Gastroesophageal sphincter (tissue), 4 donors: ENCODE results near the gene LURAP1L. TPM values are rescaled to one million over a fixed set of nuclear protein-coding genes. Genes with fewer than 3 reads are reported as not detected.
A peak's percentile ranks its signal among the peaks of the same experiment; 100 is the strongest.

Experiments
- ATAC-seq: fragments of 150-250 bp; one replicate; pipeline ENCODE4 v1.9.1; 2016; ENCODE audit warnings: mild to moderate bottlenecking, moderate library complexity
- H3K27ac ChIP-seq, 4 donors: fragments of 200-600 bp; sonication (generic) in 3 of 4; 1 replicate in 3 of 4; 2 replicates in 1 of 4; pipeline ENCODE4 v1.5.1; 2016 to 2019
- H3K27me3 ChIP-seq: fragments of 200-600 bp; sonication (generic); one replicate; pipeline ENCODE4 v1.5.1; 2019
- H3K36me3 ChIP-seq, 2 donors: fragments of 200-600 bp; sonication (generic); one replicate each; pipeline ENCODE4 v1.5.1; 2019; ENCODE audit warnings: control low read depth in 1 of 2
- H3K4me1 ChIP-seq, 3 donors: fragments of 200-600 bp; sonication (generic); 1 replicate in 2 of 3; 2 replicates in 1 of 3; pipeline ENCODE4 v1.5.1; 2016 to 2019; ENCODE audit warnings: control low read depth in 2 of 3
- H3K4me3 ChIP-seq, 2 donors: fragments of 200-600 bp; sonication (generic); one replicate each; pipeline ENCODE4 v1.5.1; 2019; ENCODE audit warnings: mild to moderate bottlenecking in 1 of 2, moderate library complexity in 1 of 2
- H3K9me3 ChIP-seq, 3 donors: fragments of 200-600 bp; sonication (generic); one replicate each; pipeline ENCODE4 v1.5.1; 2017 to 2019; ENCODE audit warnings: control low read depth in 2 of 3
- EP300 ChIP-seq: sonication (generic); formaldehyde crosslinking; IDR thresholded peaks from one replicate; pipeline ENCODE4 v1.6.1; 2017; ENCODE audit warnings: antibody characterized with exemption, mild to moderate bottlenecking
- POLR2A ChIP-seq, 2 donors: fragments of 450-650 bp; IDR thresholded peaks; one replicate each; pipeline ENCODE4 v1.6.1; 2017; ENCODE audit warnings: antibody characterized with exemption in 2 of 2, mild to moderate bottlenecking in 2 of 2, moderate library complexity in 1 of 2
- POLR2AphosphoS5 ChIP-seq: sonication (generic); formaldehyde crosslinking; IDR thresholded peaks from one replicate; pipeline ENCODE4 v1.6.1; 2017; ENCODE audit warnings: antibody characterized with exemption
- WGBS, 2 donors: methylation state at CpG; one replicate each; pipeline ENCODE4 v1.1.5; 2018; ENCODE audit warnings: low coverage in 1 of 2; 5-methylcytosine and 5-hydroxymethylcytosine counted together
- total RNA-seq, 4 donors: library from RNA; depleted of rRNA; stranded (reverse); fragments of >200 nt; gene quantifications; one replicate each; pipeline ENCODE4 v1.1.0, GENCODE V29; 2016
- TF ChIP-seq, protein P1 (sequence below), 4 experiments: fragments of 200-600 bp in 2 of 4; fragments of 450-650 bp in 2 of 4; sonication (generic) in 1 of 4; IDR thresholded peaks; one replicate each; pipeline ENCODE4 v1.5.1; 2017 to 2019; ENCODE audit warnings: antibody characterized with exemption in 4 of 4, mild to moderate bottlenecking in 2 of 4, moderate library complexity in 2 of 4

The LURAP1L gene
- total RNA-seq, 4 donors from 2014 or later = 13.7 to 29.6 (median 22.7) TPM

- TF ChIP-seq EP300 (no peak), POLR2AphosphoS5 (no peak), POLR2A (IDR thresholded peaks at IDR 0.05) (no peak)
- TF ChIP-seq, protein P1, sequence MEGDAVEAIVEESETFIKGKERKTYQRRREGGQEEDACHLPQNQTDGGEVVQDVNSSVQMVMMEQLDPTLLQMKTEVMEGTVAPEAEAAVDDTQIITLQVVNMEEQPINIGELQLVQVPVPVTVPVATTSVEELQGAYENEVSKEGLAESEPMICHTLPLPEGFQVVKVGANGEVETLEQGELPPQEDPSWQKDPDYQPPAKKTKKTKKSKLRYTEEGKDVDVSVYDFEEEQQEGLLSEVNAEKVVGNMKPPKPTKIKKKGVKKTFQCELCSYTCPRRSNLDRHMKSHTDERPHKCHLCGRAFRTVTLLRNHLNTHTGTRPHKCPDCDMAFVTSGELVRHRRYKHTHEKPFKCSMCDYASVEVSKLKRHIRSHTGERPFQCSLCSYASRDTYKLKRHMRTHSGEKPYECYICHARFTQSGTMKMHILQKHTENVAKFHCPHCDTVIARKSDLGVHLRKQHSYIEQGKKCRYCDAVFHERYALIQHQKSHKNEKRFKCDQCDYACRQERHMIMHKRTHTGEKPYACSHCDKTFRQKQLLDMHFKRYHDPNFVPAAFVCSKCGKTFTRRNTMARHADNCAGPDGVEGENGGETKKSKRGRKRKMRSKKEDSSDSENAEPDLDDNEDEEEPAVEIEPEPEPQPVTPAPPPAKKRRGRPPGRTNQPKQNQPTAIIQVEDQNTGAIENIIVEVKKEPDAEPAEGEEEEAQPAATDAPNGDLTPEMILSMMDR (IDR thresholded peaks at IDR 0.05) = no peak
- WGBS, 2 donors = 49 to 75% methylated on average over 2 to 3 of the region's 3 CpGs
- ATAC-seq = no peak
- peaks cover 3 to 53% (median 3%) of the 10 kb centered on the region in 3 donors for H3K4me1 ChIP-seq
- peaks cover 0 to 8% (median 0%) of the 10 kb centered on the region in 3 donors for H3K9me3 ChIP-seq
- H3K36me3 ChIP-seq = no peaks in the 10 kb centered on the region
- peak overlapping the region; percentile 64 to 91 (median 85) for H3K27ac ChIP-seq
- peak overlapping the region; percentile 77 to 79 for H3K4me3 ChIP-seq
- H3K27me3 ChIP-seq = no peaks in the 10 kb centered on the region
Measured at GRCh38 chr9:12778389-12778788, 3.6 kb downstream of the LURAP1L start.

DNA sequence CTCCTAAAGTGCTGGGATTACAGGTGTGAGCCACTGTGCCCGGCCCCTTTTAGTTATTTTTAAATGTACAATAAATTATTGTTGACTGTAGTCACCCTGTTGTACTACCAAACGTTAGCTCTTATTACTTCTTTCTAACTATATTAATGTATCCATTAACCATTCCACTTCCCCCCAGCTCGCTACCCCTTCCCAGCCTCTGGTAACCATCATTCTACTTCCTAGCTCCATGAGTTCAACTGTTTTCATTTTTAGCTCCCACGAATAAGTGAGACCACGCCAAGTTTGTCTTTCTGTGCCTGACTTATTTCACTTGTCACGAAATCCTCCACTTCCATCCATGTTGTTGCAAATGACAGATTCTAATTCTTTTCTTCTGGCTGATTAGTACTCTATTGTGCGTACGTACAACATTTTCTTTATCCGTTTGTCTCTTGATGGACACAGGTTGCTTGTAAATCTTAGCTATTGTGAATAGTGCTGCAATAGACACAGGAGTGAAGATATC lies 6.5 kb downstream of the LURAP1L start:
- no peak for TF ChIP-seq POLR2A (IDR thresholded peaks at IDR 0.05)
- no peak for TF ChIP-seq EP300
- no peaks in the 10 kb centered on the region for H3K27me3 ChIP-seq
- 28 to 31% methylated on average over 8 to 9 of the region's 9 CpGs for WGBS, 2 donors
- no peak for ATAC-seq
- H3K36me3 ChIP-seq = no peaks in the 10 kb centered on the region
- peaks cover 0 to 8% (median 0%) of the 10 kb centered on the region in 3 donors for H3K9me3 ChIP-seq
- H3K4me3 ChIP-seq = peak overlapping the region in 1 of 2 donors; percentile 24
- H3K4me1 ChIP-seq = peaks cover 11 to 73% (median 17%) of the 10 kb centered on the region in 3 donors
- peak overlapping the region in 2 of 4 donors; percentile 34 to 41 for H3K27ac ChIP-seq

DNA sequence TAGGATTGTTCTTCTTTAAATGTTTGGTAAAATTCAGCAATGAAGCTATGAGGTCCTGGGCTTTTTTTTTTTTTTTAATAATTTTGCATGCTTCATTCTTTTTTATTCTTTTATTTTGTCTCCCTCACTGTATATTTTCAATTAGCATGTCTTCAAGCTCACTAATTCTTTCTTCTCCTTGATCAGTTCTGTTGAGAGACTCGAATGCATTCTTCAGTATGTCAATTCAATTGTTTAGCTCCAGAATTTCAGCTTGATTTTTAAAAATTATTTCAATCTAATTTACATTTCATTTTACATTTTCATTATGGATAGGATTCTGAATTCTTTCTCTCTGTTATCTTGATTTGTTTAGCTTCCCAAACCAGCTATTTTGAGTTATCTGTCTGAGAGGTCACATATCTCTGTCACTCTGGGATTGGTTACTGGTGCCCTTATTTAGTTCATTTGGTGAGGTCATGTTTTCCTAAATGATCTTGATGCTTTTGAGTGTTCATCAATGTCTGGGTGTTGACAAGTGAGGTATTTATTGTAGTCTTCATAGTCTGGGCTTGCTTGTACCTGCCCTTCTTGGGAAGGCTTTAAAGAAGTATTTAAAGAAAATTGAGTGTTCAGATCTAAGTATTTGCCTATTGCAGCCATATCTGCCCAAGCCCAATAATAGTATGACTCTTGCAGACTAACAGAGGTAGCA lies 9.1 kb downstream of the LURAP1L start:
- peak overlapping the region; percentile 5 to 81 (median 78) for H3K27ac ChIP-seq
- TF ChIP-seq POLR2A (IDR thresholded peaks at IDR 0.05) = no peak
- TF ChIP-seq EP300 = no peak
- no peak for TF ChIP-seq POLR2AphosphoS5
- TF ChIP-seq, protein P1 (IDR thresholded peaks at IDR 0.05) = no peak
- no peak overlapping the region for H3K4me3 ChIP-seq
- 93 to 100% methylated on average over 1 of the region's 1 CpG for whole genome bisulfite sequencing, 2 donors
- no peak for ATAC-seq
- peaks cover 11 to 61% (median 14%) of the 10 kb centered on the region in 3 donors for H3K4me1 ChIP-seq
- H3K9me3 ChIP-seq = peaks cover 0 to 8% (median 0%) of the 10 kb centered on the region in 3 donors
- no peaks in the 10 kb centered on the region for H3K36me3 ChIP-seq
- no peaks in the 10 kb centered on the region for H3K27me3 ChIP-seq

- 53 to 71% methylated on average over 2 of the region's 6 CpGs for WGBS, 2 donors
- Histone ChIP-seq H3K9me3 (peaks cover 0 to 8% (median 0%) of the 10 kb centered on the region in 3 donors), H3K27me3 (no peaks in the 10 kb centered on the region), H3K36me3 (no peaks in the 10 kb centered on the region), H3K4me3 (no peak overlapping the region), H3K4me1 (peaks cover 10 to 54% (median 14%) of the 10 kb centered on the region in 3 donors), H3K27ac (peak overlapping the region; percentile 77 to 81 (median 80))
- TF ChIP-seq POLR2A (IDR thresholded peaks at IDR 0.05) (no peak), POLR2AphosphoS5 (peak; percentile 66), EP300 (no peak)
- TF ChIP-seq, protein P1 (IDR thresholded peaks at IDR 0.05) = no peak
- peak; percentile 76 for ATAC-seq
Measured at GRCh38 chr9:12784461-12785259, 9.8 kb downstream of the LURAP1L start.

- H3K4me1 ChIP-seq = peaks cover 7 to 55% (median 14%) of the 10 kb centered on the region in 3 donors
- ATAC-seq = peak; percentile 73
- H3K27ac ChIP-seq = peak overlapping the region; percentile 77 to 81 (median 80)
- H3K36me3 ChIP-seq = no peaks in the 10 kb centered on the region
- no peaks in the 10 kb centered on the region for H3K27me3 ChIP-seq
- WGBS, 2 donors = 40% methylated on average over 1 of the region's 2 CpGs; no CpG with 5 or more reads in 1 of the 2 donors
- H3K4me3 ChIP-seq = no peak overlapping the region
- peak; percentile 84 for TF ChIP-seq POLR2AphosphoS5
- TF ChIP-seq EP300 = no peak
- peaks cover 0 to 8% (median 0%) of the 10 kb centered on the region in 3 donors for H3K9me3 ChIP-seq
Measured at GRCh38 chr9:12785260-12785770, 10.5 kb downstream of the LURAP1L start.
